HT-29 (cell line): ENCODE results near the gene TRIM29. TPM values are rescaled to one million over a fixed set of nuclear protein-coding genes. Genes with fewer than 3 reads are reported as not detected.

Source experiments
- DNase-seq: peaks from one replicate; pipeline ENCODE4 v3.0.0-alpha.2; 2015; ENCODE audit warnings: low spot score
- total RNA-seq: library from RNA; depleted of rRNA; stranded (reverse); fragments of >200 nt; shearing (Covaris generic); gene quantifications from 2 replicates; pipeline ENCODE4 v1.2.3, GENCODE V29; 2014

The TRIM29 gene
- total RNA-seq, 1 experiment from 2014 or later, result 226 TPM

GRCh38 chr11:120122924-120123683, 14.8 kb downstream of the TRIM29 start:
- peak; percentile 67 for DNase-seq

DNA sequence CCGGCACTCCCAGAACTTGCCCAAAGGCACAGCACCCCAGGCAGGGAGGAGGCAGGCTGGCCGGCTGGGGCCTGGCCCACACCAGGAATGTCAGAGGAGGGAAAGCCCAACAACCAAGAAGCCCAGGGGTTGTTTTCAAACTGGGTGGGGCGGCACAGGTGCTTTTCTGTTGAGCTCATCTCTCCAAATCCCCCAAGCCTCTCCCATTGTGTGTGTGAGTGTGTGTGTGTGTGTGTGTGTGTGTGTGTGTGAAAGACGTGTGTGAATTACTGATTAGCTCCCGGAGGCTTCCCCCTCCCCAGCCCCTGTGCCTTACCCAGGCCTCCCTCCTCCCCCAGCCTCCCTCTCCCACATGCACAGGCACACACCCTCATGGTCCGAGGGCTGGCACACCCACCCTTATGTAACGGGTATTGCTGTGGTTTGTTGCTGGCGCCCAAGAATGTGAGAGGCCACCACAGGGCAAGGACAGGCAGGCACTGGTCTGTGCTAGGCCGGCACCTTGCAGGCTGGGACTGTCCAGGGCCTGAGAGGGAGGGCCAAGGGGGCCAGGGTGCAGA, 15.9 kb downstream of the TRIM29 start:
- DNase-seq, result peak; percentile 90

DNA sequence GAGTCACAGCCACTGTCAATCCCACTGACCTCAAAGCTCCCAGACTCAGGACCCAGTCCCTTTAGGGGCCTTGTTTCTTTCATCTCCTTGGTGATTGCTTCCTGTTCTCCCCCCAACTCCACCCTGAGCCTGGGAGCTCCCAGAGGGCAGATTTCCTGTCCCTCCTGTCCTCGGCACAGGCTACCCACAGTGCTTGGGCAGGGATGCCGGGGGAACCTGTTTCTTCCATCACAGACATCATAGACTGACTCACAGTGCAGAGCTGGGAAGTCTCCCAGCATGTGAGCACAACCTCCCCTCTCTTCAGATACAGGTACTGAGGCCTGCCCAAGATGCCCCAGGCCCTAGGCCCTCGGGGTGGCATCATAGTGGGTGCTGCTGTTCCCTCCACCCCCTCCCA, 16.6 kb downstream of the TRIM29 start:
- DNase-seq, result no peak

DNA sequence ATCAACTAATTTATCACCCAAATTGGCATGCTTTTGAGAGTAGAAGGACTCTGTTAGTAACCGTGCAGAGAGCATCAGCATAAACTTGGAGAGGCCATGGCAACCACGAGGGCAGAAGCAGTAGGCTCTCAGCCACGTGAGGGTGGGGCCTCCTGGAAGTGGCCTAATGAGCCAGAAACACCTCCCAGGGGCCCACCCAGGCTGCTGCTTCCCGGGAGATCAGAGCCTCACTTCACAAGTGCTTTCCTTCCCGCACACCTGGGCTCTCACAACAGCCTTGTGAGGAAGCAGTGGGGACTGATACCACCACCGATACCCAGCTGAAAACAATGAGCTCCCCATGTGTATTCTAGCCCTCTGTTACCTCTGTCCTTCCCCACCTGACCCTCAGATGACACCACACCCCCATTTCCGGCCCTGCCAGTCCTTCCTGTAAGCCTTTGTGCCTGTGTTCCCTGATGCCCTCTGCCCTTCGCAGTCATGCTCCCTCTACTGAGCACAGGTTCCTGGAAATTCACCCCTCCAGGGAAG, 17.0 kb downstream of the TRIM29 start:
- DNase-seq, result peak; percentile 87

DNA sequence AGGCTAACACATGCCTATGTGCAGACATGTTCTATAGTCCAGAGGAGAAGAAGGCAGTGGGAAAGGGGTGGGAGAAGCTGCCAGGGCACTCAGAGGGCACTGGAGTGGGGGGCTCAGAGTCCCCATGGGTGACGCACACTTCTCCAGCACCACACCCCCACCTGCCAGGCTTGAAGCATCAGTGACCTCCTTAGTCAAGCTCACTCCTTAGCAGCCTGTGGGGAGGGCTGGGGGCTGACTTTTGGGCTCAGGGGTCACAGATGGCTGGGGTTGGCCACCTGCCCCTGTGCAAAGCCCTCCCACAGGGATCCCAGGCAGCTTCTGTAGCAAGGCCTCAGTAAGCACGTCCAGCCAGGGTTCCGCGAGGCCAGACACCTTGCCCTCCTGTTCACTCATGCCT, 18.8 kb downstream of the TRIM29 start:
- DNase-seq, result no peak

DNA sequence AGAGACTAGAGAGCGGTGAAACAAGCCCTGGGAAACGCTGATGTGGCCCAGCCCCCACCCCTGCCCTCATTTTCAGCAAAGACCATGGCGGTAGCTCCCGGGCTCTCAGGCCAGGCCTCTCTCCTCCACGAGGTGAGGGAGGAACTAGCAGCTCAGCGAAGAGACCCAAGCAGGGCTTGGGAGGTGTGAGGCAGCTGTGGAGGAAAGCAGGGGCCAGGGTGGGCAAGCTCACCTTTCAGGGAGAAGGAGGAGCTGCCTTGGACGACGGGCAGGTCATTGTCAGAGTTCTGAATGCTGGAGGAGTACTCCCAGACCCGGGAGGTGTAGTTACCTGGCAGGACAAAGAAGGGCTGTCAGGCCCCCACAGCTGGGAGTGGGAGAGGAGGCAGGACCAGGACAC, 19.9 kb downstream of the TRIM29 start:
- DNase-seq, result no peak

- DNase-seq, result no peak
Observed at GRCh38 chr11:120116966-120117365, 20.9 kb downstream of the TRIM29 start.

DNA sequence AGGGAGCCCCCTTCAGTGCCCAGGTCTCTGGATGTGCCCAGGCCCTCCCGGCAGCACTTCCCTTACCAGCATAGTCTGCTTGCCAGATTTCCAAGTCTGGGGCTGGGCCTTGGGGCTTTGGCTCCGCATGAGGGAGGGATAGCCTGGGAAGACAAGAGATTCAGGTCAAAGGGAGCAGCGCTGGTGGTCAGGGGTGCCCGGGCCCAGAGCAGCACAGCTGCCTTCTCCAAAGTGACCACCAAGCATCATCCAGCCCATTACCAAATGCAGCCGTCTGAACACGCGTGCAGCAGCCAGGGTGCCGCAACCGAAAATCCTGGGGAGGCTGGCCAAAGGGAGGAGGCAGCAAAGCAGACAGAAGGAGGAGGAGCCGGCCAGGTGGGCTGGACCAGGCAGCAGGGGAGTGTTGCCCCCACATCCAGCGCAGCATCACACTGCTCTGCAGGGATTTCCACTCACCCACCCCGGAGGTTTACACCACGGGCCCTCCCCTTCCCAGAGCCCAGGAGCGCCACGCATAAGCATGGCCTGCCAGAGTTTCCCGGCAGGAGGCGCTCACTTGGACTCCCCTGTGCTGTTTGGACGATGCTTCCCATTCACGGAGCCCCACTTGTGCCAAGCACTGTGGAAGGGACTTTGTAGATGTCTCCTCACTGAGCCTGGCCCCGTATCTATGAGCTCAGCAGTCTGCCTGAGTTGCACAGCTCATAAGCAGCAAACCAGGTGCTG, 22.5 kb downstream of the TRIM29 start:
- no peak for DNase-seq

GRCh38 chr11:120112174-120112796, 25.6 kb downstream of the TRIM29 start:
- no peak for DNase-seq

GRCh38 chr11:120109531-120109930, 28.4 kb downstream of the TRIM29 start:
- DNase-seq, result no peak

DNA sequence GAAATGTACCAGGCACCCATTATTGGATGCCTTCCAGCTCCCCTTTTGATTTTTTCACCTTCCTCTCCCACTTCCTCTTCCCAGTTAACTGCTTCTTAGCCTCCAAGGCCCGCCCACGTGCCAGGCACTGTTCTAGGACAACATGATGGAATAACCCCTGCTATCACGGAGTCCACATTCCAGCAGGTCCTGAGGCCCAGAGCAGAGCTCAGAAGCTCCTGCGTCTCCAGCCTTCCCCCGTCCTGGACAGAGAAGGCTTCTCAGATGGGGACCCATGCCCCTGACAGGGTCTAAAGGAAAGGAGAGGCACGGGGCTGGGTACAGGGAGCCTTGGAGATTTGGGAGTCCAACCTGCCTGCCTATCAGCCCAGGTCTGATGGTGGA, 29.1 kb downstream of the TRIM29 start:
- DNase-seq, result no peak

GRCh38 chr11:120108154-120108784, 29.6 kb downstream of the TRIM29 start:
- peak; percentile 90 for DNase-seq

DNA sequence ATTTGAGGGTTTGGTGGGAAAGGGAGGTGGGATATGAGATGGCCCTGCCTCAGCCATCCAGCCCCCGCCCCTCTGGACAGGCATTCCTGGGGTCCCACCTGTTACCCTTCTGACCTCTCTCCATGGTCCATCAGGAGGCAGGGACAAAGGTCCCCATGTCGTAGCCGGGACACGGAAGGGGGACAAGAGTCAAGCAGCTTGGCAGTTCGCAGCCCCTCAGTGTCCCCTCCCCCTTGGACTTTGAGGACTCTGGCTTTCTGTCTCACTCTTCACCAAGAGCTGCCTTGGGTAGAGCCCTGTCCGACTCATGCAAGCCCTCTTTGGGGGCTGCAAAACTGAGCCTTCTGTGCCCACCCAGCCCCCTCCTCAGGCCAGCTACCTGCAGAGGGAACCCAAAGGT, 30.2 kb downstream of the TRIM29 start:
- no peak for DNase-seq

DNA sequence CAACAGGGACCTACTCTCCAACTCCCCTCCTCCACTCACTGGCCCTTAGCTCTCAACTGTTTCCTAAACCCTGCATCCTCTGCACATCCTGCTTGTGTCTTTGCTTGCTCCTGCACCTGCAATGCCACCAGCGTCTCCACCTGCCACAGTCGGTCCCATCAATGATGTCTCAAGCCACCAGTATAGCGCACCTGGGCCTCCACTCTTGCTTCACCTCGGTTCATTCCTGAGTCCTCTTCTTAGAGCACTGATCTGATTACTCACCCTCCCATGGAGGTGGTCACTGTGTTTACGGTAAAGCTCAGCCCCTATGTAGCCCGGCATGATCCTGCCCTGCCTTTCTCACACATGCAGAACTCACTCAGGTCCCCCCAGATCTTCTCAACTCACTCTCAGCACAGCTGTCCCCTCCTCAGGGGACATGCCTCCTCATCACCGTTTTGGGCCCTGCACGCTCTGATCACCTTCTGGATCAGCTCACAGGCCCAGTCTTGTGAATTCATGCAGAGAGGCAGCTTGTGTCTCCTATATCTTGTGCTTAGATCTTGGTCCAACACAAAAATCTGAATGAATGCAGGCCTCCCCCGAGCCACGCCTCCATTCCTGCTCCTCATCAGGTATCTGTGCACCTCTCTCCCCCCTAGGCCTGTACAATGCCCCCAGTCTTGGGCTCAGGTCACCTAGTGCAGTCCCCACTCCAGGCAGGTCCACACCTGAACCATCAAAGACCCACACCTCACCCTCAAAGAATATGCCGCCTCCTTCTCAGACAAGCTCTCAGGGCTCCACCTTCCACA, 31.4 kb downstream of the TRIM29 start:
- DNase-seq, result no peak

DNA sequence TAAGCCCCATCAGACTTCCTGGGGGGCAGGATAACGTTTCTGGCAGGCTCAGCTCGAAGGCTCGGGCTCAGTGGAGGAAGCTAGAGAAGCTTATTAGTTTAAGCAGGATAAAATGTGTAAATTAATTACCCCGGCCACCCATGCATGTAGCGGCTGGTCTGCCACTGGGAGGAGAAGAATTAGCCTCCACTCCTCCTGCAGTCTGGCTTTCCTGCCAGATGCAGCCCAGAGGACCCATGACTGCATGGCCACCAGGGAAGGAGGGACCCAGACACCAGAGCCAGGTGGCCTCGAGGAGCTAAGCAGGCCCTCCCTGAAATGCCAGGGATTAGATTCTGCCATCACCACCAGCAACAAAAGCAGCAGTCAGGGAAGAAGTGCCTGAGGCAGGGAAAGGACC, 32.3 kb downstream of the TRIM29 start:
- DNase-seq, result no peak

DNA sequence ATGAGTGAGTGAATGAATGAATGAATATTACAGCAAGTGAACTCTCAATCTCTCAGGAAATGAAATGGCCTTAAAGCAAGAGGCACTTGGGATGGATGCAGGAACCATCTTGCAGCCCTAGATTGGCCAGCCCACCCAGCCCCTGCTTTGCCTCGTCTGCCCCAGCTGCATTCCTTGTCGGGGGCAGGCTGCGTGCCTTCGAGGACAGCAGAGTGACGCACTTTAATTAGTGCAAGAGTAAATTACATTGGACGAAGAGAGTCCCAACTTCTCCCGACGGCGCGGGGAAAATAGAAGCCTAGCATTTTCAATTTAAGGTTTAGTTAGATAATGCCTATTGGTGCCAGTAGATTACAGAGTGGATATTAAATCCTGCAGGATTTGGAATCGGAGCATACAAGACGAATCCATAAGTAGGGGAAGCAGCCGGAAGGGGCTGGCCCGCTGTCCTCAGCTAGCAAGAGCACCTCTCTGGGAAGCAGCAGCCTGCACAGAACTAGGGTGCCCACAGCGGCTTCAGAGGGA, 33.8 kb downstream of the TRIM29 start:
- DNase-seq, result no peak

- DNase-seq, result no peak
Observed at GRCh38 chr11:120102864-120103122, 35.1 kb downstream of the TRIM29 start.

- DNase-seq, result no peak
Observed at GRCh38 chr11:120102050-120102863, 35.7 kb downstream of the TRIM29 start.

DNA sequence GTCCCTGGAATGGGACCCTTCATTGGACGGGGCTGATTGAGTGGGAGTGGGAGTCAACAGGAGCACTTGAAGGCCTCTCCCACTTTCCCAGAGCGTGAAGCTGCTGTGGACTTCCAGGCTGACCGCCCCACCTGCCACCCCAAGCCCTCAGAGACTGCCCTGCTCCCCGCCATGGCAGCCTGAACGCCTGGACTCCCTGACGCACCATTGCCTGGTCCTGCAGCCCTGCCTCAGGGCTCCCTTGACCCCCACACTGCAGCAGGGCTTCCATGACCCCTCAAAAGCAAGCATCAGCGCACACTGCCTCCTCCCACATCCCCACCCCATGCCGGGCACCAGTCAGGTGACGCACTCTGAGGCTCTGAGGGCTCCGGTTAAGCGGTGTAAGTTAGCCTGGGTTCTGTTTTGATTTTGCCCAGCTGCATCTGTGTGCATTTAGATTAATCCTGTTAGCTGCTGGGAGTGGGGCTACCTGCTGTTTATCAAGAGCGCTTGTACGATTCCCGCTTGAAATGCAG, 39.4 kb downstream of the TRIM29 start:
- no peak for DNase-seq
